22Rv1 (cell line): ENCODE results near the gene BDKRB1.

Experiments used
- ZFX ChIP-seq: fragments of 450-650 bp; IDR thresholded peaks from 2 replicates; pipeline ENCODE4 v1.6.1; 2017; ENCODE audit warnings: antibody characterized with exemption, borderline replicate concordance
- TF ChIP-seq, protein P1 (sequence below): fragments of 450-650 bp; IDR thresholded peaks from 2 replicates; pipeline ENCODE4 v1.5.1; 2017; ENCODE audit warnings: mild to moderate bottlenecking

DNA sequence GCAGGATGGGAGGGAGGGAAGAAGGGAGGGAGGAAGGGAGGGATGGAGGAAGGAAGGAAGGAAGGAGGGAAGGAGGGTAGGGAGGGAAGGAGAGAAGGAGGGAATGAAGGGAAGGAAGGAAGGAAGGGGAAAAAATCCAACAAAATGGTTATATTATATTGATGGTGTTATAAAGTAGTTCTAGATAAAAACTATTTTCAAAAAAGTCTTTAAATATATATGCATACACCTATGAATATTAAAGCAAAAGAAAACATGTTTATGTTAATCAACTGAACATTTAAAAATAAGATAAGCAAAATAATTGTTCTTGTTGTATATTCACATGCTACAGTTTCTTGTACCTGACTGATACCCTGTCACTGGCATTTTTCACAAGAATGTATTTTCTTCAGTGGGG lies 1.9 kb downstream of the BDKRB1 start:
- TF ChIP-seq, protein P1, sequence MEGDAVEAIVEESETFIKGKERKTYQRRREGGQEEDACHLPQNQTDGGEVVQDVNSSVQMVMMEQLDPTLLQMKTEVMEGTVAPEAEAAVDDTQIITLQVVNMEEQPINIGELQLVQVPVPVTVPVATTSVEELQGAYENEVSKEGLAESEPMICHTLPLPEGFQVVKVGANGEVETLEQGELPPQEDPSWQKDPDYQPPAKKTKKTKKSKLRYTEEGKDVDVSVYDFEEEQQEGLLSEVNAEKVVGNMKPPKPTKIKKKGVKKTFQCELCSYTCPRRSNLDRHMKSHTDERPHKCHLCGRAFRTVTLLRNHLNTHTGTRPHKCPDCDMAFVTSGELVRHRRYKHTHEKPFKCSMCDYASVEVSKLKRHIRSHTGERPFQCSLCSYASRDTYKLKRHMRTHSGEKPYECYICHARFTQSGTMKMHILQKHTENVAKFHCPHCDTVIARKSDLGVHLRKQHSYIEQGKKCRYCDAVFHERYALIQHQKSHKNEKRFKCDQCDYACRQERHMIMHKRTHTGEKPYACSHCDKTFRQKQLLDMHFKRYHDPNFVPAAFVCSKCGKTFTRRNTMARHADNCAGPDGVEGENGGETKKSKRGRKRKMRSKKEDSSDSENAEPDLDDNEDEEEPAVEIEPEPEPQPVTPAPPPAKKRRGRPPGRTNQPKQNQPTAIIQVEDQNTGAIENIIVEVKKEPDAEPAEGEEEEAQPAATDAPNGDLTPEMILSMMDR, result no peak
- no peak for TF ChIP-seq ZFX
